Neural progenitor cell (in vitro differentiated cells): ENCODE results near the gene DIP2A.

Source experiments
- CTCF ChIP-seq: fragments of 200-600 bp; sonication (generic); IDR thresholded peaks from 2 replicates; pipeline ENCODE4 v1.5.1; 2017; ENCODE audit warnings: antibody characterized with exemption, mild to moderate bottlenecking
- EZH2phosphoT487 ChIP-seq: fragments of 200-600 bp; sonication (generic); IDR thresholded peaks from 2 replicates; pipeline ENCODE4 v1.6.1; 2017; ENCODE audit warnings: antibody characterized with exemption

GRCh38 chr21:46610018-46610701 lies 151.5 kb downstream of the DIP2A start:
- TF ChIP-seq EZH2phosphoT487 = no peak
- no peak for TF ChIP-seq CTCF
